NCI-H146 (cell line): ENCODE measurements around the gene TAC4.

Source experiments
- DNase-seq: peaks from one replicate; lab custom pipeline; 2025; lab: John Stamatoyannopoulos, UW

TAC4 gene, protein sequence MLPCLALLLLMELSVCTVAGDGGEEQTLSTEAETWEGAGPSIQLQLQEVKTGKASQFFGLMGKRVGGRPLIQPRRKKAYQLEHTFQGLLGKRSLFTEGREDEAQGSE

DNA sequence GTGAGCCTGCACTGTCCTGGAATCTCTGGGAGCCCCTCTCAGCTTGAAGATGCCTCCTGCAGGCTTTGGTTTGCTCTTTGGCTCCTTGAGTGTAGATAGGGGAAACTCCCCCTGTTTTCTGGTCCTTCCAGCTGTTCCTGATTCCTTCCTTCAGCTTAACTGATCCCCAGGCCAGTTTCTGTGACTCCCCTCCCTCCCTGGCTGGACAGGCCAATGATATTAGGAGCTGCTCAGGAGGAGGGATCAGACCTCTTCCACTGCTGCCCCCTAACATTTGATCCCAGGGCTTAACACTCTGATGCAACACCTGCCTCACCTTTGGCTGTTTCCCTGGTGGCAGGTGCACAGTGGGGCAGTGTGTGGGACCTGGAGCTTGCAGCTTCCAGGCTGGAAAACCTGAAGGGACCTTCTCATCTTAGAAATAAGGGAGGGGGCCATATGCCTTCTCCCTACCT, at the start of gene TAC4:
Gene TAC4 (minus strand): TSS at position 51 of the 455 bp plus-strand sequence. CDS start 52 bp downstream, outside the sequence.
- no peak for DNase-seq

DNA sequence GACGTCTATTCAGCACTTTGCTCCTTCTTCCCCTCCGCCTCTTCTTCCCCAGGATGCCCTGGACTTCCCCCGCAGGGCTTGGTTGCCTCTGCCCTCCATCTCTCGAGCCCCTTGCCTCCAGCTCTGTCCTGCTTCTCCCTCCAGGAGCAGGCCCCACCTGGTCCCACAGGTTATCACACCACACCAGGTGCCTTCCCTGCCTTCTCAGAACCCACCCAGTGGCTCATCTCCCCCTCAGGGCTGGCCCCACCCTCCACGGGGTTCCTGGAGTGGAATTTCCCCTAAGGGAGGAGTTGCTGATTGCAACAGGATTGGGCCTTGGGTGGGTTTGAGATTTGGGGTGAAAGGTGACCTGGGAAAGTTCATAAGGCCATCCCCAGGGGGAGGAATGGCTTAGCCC, 49.0 kb upstream of the TAC4 start:
- no peak for DNase-seq

DNA sequence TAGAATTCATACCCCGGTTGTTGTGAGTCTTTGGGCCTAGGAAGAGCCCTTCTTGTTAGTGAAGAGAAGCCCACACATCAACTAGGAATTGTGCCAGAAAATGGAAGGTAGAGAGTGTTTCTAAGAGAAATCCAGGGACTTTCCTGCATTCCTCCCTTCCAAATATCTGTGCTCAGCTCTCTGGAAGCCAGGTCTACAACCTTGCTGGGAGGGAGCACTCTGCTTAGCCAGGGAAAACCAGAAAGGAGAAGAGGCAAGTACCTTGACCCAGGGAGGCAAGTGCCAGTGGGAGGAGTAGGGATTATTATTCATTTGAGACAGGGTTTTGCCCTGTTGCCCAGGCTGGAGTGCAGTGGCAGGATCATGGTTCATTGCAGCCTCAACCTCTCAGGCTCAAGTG, 48.4 kb upstream of the TAC4 start:
- DNase-seq = no peak

DNA sequence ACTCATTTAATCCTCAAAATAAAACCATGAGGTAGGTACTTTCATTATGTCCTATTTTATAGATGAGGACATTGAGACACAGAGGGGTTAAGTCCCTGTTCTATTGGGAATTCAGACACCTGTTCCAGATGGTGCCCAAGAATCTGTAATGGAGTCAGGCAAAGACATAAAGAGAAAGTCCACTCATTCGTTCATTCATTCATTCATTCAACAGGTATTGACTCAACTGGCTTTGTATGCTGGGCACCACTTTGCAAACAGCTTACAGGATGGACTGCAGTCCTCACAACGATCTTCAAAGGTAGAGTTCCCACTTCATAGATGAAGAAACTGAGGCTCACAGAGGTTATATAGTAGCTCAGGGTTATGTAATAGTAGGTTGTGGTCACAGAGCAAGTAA, 47.9 kb upstream of the TAC4 start:
- DNase-seq = no peak

DNA sequence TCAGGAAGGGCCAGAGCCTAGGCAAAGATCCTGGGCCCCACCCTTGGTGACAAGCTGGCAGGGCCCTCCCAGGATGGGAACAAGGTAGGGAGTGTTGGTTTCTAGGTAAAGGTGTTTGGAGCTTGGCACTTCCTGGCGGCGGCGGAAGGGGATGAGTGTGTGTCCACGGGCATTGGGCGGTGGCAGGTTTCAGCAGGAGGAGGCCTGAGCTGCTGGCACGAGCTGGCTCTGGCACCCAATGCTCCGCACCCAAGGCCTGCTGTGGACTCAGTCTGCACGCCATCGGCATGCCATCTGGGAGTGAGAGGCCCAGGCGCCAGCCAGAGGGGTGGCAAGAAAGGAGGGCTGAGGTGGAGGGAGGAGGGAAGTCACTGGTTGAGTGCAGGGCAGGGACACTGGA, 46.9 kb upstream of the TAC4 start:
- DNase-seq = no peak

DNA sequence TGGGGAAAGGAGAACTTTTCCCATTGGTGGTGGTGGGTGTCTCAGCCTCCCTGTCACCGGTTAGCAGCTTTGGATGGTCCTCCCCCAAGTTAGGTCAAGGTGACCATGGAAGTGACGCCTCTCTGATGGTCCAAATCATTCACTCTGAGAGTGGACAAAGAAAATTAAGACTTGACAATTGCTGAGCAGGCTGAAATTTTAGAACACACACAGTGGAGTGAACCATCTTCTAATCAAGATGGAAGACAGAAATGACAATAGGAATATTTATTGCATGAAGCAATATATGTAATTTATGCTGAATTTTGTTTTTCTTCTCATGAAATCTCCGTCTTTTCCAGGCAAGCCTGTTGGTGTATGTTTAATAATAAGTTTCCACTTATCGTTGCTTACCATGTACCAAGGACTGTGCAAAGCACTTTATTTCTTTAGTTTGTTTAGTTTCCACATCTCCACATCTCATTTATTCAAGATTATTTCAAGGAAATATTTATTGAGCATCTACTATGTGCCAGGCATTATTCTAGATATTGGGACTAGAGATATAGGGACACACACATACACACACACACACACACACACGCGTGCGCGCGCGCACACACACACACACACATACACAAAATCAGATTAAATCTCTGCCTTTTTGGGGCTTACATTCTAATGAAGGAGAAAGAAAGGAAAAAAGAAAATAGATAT, 44.0 kb upstream of the TAC4 start:
- no peak for DNase-seq

DNA sequence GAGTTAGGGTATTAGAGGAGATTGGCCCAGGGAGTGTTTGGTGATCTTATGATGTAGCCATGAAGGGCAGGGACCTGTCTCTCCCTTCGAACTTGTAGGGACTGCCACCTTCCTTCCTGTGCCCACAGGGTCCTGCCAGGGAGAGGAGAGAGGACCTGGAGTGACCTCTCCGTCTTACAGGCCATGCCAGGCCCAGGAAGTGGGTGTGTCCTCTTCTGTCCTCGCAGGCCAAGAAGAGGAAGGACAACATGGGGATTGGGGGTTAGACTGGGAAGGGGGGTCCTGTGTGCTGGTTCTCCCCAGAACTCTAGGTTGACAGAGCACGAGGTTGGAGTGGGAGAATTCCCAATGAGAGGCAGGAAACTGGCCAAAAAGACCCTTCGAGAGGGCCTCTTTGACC, 43.4 kb upstream of the TAC4 start:
- no peak for DNase-seq

DNA sequence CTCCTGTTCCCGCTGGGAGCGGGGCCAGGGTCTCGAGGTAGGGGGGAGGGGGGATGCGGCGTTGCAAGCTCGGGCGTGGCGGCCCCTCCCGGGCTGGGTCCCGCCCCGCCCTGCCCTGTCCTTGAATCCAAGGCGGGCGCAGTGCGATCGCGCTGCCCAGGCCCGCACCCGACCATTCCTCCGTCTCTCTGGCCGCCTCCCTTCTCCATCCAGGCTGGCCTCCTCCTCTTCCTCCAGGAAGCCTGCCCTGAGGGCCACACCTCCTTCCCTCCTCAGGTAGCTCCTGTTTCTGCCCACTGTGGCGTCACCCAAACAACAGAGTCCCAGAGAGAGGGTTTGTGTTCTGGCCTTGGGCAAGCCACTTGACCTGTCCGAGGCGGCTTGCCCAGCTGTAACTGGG, 43.0 kb upstream of the TAC4 start:
- DNase-seq = no peak

DNA sequence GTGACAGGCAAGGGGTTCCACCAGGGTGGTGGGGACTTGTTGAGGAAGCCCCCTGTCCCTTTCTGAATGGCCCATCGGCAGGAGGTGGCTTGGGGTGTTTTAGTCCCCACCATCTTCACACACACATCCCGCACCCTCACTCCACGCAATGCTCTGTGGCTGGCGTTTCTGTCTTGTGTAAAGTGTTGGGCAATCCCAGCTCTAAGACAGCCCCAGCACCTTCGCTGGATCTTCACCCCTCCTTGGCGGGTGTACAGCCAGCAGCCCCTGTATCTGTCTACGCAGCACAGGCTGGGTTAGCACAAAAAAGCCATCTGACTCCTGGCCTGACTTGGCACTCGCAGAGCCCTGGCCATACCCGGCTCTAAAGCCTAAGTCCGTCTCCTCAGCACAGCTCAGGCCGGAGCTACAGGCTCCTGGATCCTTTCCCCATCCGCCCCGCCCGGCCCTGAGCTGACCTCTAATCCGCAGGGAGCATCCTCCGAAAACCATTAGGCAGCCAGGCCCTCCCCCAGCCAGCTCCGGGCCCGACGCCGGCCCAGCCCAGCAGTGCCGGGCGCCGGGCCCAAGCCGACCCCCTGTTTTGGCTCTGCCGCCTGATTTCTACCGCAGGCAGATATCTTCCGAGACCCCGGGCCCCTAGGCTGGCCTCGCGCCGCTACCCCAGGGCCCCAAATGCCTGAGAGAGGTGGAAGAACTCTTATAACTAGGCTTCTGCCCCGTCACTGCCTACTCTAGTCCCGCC, 42.4 kb upstream of the TAC4 start:
- no peak for DNase-seq

DNA sequence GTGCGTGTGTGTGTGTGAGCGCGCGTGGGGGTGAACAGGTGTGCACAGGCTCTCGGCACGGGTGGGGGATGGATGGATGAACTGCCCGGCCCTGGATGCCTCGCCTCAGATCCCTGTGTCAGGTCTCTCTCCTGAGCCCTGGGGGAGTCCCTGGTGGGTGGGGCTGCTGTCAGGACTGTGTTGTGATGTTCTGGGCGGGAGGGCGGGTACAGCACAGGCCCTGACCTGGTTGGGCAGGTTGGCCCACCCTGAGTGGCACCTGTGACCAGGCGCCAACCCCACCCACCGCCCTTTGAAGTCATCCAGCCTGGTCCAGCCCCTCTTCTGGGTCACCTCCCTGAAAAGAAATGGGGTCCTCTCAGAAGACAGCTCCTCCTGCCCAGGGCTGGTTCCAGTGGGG, 41.6 kb upstream of the TAC4 start:
- DNase-seq = no peak

DNA sequence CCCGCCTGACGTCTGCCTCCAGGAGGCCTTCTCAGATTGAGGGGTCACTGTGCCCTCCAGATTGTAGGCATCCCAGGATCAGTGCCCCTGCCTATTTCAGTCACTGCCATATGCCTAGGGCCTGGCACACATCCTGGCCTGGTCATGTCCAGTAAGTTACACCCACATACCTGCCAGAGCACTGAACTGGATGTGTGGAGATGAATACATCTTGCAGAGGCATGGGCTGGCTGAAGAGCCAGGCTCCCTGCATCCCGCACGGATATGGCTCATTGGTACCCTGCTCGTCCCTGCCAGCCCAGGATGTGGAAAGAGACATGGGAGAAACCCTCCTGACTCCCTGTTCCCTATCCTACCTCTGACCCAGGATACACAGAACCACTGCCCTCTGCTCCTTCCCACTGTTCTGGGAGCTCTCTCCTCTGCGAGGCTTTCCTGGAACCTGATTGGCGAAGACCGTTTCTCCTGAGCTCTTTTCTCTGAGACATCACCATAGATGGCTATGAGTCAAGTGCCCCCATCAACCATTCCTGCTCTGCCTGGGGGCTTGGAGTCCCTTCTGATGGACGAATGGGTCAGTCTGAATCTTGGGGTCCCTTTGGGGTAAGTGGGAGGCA, 40.0 kb upstream of the TAC4 start:
- DNase-seq = no peak

DNA sequence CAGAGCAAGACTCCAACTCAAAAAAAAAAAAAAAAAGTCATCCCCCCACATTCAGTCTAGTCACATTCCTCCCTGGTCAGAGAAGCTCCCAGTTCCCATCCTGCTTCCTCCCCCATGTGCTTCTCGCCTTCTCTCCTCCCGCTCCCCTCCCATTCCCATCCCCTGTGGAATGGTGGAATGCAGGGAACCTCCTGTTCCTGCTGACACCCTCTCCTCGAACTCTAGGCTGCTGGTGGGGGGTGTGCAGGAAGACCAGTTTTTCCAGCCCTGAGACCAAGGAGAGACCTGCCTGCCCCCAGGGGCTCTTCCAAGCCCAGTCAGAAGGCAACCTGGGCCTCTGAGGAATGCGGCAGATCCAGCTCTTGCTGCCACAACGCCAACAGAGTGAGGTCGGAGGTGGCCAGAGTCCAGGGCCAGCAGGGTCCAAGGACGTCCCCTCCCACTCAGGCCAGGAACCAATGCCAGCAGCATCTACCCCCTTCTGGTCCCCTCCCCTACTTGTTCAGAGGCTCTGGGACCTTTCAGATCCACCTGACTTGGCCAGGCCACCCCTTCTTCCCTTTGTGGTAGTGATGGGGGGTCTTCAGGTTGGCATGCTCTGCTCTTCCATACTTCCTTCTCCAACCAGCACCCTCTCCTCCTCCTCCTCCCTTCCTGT, 39.3 kb upstream of the TAC4 start:
- no peak for DNase-seq

DNA sequence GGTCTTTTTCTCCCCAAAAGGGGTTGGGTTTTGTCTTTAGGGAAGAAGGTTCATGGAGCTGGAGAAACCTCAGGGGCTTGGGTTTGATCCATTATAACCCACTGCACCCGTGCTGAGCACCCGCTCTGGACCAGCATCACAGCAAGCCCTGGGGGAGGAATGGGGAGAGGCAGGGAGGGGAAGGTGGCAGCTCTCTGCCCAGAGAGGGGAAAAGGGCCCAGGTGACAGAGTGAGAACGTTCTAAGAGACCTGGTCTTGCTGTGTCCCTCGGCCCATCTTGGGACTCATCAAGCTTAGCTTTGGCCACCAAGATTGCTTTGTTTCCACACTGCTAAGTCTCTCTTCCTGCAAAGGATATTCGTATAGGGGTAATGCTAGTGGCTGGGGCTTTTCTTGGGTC, 38.2 kb upstream of the TAC4 start:
- DNase-seq = no peak

DNA sequence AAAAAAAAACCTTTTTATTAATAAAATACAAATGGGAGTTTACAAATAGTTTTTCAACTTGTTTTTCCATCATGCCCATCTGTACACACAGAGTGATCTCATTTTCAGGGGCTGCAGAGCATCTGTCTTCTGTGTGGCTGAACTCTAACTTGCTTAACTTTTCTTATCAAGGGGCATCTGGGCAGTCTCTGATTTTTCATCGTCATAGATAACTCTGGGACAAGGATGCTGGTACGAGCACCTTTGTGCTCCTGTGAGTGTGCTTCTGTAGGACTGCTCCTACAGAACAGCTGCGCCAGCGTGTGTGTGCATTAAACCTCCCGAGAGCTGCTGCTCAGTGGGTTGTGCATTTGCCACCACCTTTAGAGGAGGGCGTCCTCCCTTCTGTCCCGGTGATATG, 34.6 kb upstream of the TAC4 start:
- no peak for DNase-seq

DNA sequence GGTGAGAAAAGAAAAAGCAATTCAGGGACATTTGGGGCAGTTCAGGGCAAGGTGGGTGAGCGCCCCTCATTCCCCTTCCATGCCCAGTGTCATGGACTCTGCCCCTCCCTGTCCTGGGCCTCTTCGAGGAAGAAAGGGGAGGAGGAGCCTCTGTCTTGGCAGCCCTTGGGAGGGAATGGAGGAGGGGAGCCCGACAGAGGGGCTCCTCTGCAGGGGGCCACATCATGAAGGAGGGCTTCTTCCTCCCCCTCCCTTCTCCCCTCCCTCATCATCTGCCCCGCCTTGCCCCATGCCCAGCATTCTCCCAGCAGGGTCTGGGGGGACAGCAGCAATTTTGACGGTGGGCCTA, 33.2 kb upstream of the TAC4 start:
- DNase-seq = no peak

DNA sequence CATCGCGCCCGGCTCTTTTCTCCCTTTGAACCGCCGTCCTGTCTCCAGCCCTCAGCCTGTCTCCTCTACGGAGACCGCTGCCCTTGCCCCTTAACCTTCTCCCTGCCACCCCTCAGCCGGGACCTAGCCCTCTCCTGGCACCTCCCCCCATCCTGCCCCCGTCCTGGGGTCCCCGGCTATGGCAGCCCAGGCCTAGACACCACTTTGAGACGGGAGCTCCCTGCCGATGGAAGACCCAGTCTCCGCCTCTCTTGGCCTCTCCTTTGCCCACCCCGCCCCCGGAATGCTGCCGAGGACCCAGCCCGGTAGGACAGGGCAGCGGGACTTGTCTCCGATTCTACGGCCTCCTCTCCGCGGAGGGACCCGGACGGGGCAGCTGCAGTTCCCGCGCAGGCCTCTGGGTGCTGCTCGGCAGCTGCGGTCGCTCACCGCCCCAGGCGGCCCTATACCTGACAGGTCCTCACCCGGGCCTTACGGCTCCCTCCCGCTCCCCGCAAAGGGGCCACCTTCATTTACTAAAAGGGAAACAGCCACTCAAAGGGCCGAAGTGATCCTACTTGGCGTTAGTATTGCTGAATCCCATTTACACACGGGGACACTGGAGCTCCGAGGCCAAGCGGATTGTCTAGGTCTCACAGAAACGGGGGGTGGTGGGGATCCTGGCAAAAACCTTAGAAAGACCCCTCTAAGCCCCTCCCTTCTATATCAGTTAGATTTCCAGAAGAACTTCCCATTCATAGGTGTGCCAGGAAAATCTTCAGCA, 32.6 kb upstream of the TAC4 start:
- DNase-seq = peak; percentile 65

DNA sequence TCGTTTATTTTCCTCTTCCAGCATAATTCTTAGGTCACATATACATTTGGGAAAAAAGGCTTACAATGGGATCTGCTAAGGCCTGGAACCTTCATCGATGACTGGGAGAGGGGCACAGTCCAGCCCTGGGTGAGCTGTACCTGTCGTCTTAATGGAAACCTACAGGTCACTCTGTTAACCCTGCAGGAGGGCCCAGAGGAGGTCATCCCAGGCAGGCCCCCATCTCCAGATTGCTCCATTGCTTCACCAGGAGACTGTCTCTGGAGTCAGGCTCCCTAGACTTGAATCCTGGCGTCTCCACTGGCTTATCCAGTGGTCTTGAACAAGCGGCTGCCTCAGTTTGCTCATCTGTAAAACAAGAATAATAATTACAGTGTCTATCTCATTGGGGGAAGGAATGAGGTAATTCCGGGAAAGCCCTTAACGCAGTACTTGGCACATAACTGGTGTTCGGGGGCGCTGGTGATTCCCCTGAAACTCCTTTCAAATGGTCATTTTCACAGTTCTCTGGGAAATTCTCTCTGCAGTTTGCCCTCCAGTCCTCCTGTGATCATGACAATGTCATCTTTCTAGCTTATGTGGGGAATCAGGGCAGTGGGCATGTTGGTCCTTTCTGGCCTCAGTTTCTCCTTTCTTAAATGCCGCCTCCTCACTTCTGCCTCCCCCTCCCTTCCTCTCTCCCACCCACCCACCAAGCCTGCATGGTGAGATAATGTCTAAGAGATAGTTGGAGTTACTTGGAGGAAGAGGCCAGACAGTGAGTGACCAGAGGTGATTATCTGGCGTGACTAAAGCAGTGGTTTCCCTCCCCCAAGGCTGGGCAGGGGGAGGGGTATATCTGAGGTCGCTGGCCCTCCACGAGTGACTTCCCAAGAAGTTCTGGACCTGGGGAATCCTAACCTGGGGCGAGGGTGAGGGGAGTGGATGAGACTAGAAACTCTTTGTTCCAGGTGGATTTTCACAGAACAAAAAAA, 31.3 kb upstream of the TAC4 start:
- no peak for DNase-seq

DNA sequence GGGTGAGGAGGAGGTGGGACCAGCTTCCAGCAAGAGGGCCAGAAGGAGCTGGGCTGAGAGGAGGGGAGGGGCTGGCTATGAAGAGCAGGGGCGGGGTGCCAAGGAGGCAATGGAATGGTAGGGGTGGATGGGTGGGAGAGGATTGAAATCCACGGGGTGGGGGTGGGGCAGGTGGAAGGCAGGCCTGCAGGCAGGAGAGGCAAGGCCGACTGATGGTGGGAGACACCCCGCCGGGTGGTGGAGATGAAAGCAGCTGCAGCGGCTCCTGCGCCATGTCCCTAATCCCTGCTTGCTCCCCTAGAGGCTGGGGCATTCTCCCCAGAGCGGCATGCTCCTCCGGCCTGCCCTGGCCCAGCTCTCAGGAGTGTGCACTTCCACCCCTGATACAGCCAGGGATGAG, 27.8 kb upstream of the TAC4 start:
- DNase-seq = no peak

DNA sequence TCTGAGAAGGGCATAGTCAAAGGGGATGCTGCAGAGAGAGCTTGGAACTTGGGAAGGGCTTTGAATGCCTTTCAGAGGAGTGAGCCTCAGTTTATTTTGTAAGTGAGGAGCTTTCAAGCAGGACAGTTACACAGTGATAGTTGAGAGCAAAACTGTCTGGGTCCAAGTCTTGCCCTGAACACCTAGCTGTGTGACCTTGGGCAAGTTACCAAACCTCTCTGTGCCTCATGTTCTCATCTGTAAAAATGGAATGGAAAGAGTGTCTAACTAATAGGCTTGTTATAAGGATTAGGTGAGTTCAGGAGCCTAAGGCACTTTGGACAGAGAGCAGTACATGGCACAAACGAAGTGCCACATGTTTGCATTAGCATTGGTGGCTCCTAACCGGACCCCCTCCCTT, 27.0 kb upstream of the TAC4 start:
- DNase-seq = no peak

DNA sequence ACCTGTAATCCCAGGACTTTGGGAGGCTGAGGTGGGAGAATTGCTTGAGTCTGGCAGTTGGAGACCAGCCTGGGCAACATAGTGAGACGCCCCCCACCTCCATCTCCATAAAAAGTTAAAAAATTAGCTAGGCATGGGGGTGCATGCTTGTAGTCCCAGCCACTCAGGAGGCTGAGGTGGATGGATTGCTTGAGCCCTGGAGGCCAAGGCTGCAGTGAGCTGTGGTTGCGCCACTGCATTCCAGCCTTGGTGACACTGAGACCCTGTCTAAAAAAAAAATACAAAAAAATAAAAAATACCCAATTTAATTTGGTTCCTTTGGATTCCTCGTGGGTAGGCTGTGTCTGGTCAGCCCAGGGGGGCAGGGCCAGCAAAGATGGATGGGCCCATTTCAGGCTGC, 26.1 kb upstream of the TAC4 start:
- DNase-seq = no peak

DNA sequence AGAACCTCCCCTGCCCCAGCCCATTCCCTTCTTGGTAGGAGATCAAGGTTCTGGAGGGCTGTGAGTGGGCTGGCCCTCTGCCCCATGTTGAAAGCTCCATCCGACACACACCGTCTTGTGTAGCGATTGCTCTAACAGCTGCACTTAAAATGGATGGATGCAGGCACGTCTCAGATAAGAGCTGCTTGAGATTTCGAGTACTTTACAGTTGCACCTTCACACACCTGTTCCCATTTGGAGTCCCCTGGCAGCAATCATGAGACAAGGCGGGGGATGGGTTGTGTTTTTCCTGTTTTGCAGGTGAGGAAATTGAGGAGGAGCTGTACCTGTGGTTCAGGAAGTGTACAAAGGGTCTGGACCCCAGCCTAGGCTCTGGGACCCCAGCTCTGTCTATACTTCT, 25.6 kb upstream of the TAC4 start:
- no peak for DNase-seq
